ENCODE measurements around the gene TNFAIP8L1.

TNFAIP8L1 gene

DNA sequence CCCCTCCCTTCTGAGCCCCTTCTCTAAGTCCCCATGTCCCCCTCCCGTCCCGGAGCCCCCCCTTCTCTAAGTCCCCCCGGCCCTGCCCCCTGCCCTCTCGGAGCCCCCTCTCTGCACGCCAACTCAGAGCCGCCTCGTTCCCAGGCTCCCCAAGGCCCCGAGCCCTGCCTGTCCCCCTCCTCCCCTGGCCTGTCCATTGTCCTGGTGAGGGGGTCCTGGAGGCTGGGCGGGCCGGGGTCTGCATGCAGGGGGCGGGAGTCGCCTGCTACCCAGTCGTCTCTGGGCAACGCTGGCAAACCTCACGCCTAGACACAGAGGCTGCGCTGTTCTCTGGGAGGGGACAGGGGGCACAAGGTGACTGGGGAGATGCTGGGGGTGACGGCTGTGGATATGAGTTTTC is 40.6 kb upstream of the TNFAIP8L1 start:
- DNase-seq (ENCODE audit: low read depth), result no peak
- no peak for TF ChIP-seq POLR2A (IDR thresholded peaks at IDR 0.05; ENCODE audit: extremely low read depth, insufficient read length)
- TF ChIP-seq, protein P1, sequence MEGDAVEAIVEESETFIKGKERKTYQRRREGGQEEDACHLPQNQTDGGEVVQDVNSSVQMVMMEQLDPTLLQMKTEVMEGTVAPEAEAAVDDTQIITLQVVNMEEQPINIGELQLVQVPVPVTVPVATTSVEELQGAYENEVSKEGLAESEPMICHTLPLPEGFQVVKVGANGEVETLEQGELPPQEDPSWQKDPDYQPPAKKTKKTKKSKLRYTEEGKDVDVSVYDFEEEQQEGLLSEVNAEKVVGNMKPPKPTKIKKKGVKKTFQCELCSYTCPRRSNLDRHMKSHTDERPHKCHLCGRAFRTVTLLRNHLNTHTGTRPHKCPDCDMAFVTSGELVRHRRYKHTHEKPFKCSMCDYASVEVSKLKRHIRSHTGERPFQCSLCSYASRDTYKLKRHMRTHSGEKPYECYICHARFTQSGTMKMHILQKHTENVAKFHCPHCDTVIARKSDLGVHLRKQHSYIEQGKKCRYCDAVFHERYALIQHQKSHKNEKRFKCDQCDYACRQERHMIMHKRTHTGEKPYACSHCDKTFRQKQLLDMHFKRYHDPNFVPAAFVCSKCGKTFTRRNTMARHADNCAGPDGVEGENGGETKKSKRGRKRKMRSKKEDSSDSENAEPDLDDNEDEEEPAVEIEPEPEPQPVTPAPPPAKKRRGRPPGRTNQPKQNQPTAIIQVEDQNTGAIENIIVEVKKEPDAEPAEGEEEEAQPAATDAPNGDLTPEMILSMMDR (IDR thresholded peaks at IDR 0.05; ENCODE audit: low read depth, low read length), result no peak
- TF ChIP-seq MYC (IDR thresholded peaks at IDR 0.05; ENCODE audit: low read depth, low read length), result no peak
- TF ChIP-seq, protein P2, sequence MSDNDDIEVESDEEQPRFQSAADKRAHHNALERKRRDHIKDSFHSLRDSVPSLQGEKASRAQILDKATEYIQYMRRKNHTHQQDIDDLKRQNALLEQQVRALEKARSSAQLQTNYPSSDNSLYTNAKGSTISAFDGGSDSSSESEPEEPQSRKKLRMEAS (IDR thresholded peaks at IDR 0.05; ENCODE audit: low read depth, low read length), result no peak
- H3K4me3 ChIP-seq (ENCODE audit: low read depth, low read length), result no peak overlapping the region

DNA sequence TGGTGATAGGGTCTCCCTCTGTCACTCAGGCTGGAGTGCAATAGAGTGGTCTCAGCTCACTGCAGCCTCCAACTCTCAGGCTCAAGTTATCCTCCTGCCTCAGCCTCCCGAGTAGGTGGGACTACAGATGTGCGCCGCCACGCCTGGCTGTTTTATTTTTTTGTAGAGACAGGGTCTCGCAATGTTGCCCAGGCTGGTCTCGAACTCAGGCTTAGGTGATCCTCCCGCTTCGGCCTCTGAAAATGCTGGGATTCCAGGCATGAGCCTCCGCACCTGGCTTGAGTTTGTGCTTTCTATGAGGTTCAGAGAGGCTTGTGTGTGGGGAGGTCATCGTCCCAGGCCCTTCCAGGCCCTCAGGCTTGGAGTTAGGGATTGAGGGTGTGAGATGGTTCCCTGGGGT is 39.2 kb upstream of the TNFAIP8L1 start:
- TF ChIP-seq, protein P2 (IDR thresholded peaks at IDR 0.05; ENCODE audit: low read depth, low read length), result no peak
- TF ChIP-seq POLR2A (IDR thresholded peaks at IDR 0.05; ENCODE audit: extremely low read depth, insufficient read length) (no peak), MYC (IDR thresholded peaks at IDR 0.05; ENCODE audit: low read depth, low read length) (no peak)
- TF ChIP-seq, protein P1 (IDR thresholded peaks at IDR 0.05; ENCODE audit: low read depth, low read length), result no peak
- DNase-seq (ENCODE audit: low read depth), result no peak
- no peak overlapping the region for H3K4me3 ChIP-seq (ENCODE audit: low read depth, low read length)

DNA sequence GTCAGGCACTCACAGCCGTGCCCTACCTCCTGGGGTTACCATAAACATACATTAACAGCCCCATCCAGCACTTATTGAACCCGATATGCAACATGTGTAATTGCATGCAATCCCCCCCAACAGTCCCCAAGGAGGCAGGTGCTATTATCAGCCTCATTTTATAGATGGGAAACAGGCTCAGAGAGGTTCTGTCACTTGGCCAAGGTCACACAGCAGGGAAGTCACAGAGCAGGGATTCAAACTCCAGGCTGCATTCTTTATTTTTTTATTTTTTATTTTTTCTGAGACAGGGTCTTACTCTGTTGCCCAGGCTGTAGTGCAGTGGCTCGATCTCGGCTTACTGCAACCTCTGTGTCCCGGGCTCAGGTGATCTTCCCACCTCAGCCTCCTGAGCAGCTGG is 38.4 kb upstream of the TNFAIP8L1 start:
- TF ChIP-seq, protein P1 (IDR thresholded peaks at IDR 0.05; ENCODE audit: low read depth, low read length), result no peak
- no peak for TF ChIP-seq POLR2A (IDR thresholded peaks at IDR 0.05; ENCODE audit: extremely low read depth, insufficient read length)
- TF ChIP-seq MYC (IDR thresholded peaks at IDR 0.05; ENCODE audit: low read depth, low read length), result no peak
- TF ChIP-seq, protein P2 (IDR thresholded peaks at IDR 0.05; ENCODE audit: low read depth, low read length), result no peak
- H3K4me3 ChIP-seq (ENCODE audit: low read depth, low read length), result no peak overlapping the region
- DNase-seq (ENCODE audit: low read depth), result no peak

DNA sequence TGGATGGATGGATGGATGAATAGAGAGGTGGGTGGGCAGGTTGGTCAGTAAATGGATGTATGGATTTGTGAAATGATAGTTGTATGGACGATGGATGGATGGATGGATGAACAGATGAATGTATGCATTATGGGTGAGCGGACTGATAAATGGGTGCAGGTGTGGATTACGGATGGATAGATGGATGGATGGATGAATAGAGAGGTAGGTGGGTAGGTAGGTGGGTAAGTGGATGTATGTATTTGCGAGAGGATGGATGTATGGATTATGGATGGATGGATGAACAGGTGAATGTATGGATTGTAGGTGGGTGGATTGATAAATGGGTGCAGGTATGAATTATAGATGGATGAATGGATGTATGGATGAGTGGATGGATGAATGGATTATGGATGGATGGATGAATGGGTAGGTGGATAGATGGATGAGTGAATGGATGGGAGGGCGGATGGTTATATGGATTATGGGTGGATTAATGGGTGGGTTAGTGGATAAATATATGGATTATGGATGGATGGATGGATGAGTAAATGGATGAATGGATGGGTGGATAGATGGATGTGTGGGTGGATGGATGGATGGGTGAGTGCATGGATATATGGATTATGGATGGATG is 37.0 kb upstream of the TNFAIP8L1 start:
- H3K4me3 ChIP-seq (ENCODE audit: low read depth, low read length), result no peak overlapping the region
- no peak for TF ChIP-seq POLR2A (IDR thresholded peaks at IDR 0.05; ENCODE audit: extremely low read depth, insufficient read length)
- TF ChIP-seq MYC (IDR thresholded peaks at IDR 0.05; ENCODE audit: low read depth, low read length), result no peak
- TF ChIP-seq, protein P1 (IDR thresholded peaks at IDR 0.05; ENCODE audit: low read depth, low read length), result no peak
- TF ChIP-seq, protein P2 (IDR thresholded peaks at IDR 0.05; ENCODE audit: low read depth, low read length), result no peak
- no peak for DNase-seq (ENCODE audit: low read depth)

DNA sequence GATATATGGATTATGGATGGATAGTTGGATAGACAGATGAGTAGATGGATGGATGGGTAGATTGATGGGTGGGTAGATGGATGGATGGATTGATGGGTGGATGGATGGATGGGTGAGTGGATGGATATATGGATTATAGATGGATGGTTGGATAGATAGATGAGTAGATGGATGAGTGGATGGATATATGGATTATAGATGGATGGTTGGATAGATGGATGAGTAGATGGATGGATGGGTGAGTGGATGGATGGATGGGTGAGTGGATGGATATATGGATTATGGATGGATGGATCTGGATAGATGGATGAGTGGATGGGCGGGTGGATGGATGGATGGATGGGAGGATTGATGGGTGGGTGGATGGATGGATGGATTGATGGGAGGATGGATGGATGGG is 36.4 kb upstream of the TNFAIP8L1 start:
- no peak for DNase-seq (ENCODE audit: low read depth)
- TF ChIP-seq, protein P2 (IDR thresholded peaks at IDR 0.05; ENCODE audit: low read depth, low read length), result no peak
- TF ChIP-seq MYC (IDR thresholded peaks at IDR 0.05; ENCODE audit: low read depth, low read length), result no peak
- TF ChIP-seq, protein P1 (IDR thresholded peaks at IDR 0.05; ENCODE audit: low read depth, low read length), result no peak
- no peak for TF ChIP-seq POLR2A (IDR thresholded peaks at IDR 0.05; ENCODE audit: extremely low read depth, insufficient read length)
- H3K4me3 ChIP-seq (ENCODE audit: low read depth, low read length), result no peak overlapping the region
